ENCODE results near the gene HMCN2. TPM values are rescaled to one million over a fixed set of nuclear protein-coding genes. Genes with fewer than 3 reads are reported as not detected.

Gene HMCN2
- polyA plus RNA-seq, 2 of the 4 experiments (the other 2 are of a cell fraction) = 0.01 TPM; not detected in 1

DNA sequence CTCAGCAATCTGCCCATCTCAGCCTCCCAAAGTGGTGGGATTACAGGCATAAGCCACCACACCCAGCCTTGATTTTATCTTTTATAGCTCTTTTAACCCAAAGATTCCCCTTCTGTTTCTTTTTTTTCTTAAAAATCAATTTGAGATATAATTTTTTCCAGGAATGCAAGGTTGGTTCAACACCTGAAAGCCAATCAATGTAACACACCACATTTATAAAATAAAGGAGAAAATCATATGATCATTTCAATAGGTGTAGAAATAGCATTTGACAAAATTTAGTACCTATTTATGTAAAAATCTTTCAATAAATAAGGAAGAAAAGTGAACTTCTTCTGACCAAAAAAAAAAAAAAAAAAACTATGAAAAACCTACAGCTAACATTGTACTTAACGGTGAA, 175.5 kb downstream of the HMCN2 start:
- Histone ChIP-seq H3K27ac (no peak overlapping the region), H3K4me3 (no peak overlapping the region), H3K4me2 (no peak overlapping the region), H3K4me1 (peaks cover 10% of the 10 kb centered on the region), H3K9me3 (peaks cover 14% of the 10 kb centered on the region; the same call in 1 of the 3 replicates)
- TF ChIP-seq REST (IDR thresholded peaks at IDR 0.05) (no peak), HOXB13 (CRISPR knock-in tag; IDR thresholded peaks at IDR 0.05; ENCODE audit: low read depth) (no peak)
- TF ChIP-seq, protein P1, sequence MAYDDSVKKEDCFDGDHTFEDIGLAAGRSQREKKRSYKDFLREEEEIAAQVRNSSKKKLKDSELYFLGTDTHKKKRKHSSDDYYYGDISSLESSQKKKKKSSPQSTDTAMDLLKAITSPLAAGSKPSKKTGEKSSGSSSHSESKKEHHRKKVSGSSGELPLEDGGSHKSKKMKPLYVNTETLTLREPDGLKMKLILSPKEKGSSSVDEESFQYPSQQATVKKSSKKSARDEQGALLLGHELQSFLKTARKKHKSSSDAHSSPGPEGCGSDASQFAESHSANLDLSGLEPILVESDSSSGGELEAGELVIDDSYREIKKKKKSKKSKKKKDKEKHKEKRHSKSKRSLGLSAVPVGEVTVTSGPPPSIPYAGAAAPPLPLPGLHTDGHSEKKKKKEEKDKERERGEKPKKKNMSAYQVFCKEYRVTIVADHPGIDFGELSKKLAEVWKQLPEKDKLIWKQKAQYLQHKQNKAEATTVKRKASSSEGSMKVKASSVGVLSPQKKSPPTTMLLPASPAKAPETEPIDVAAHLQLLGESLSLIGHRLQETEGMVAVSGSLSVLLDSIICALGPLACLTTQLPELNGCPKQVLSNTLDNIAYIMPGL (CRISPR knock-in tag; IDR thresholded peaks at IDR 0.05; ENCODE audit: borderline replicate concordance) = no peak
- ChIA-PET CTCF (no interaction called here), POLR2A (no interaction called here)
- 92% methylated on average over 1 of the region's 1 CpG for WGBS (ENCODE audit: missing lambda C conversion rate)
- no peak for FAIRE-seq
- no peak for ATAC-seq
- DNase-seq (ENCODE audit: low read depth in 1 of 2, low spot score in 1 of 2) = no peak

DNA sequence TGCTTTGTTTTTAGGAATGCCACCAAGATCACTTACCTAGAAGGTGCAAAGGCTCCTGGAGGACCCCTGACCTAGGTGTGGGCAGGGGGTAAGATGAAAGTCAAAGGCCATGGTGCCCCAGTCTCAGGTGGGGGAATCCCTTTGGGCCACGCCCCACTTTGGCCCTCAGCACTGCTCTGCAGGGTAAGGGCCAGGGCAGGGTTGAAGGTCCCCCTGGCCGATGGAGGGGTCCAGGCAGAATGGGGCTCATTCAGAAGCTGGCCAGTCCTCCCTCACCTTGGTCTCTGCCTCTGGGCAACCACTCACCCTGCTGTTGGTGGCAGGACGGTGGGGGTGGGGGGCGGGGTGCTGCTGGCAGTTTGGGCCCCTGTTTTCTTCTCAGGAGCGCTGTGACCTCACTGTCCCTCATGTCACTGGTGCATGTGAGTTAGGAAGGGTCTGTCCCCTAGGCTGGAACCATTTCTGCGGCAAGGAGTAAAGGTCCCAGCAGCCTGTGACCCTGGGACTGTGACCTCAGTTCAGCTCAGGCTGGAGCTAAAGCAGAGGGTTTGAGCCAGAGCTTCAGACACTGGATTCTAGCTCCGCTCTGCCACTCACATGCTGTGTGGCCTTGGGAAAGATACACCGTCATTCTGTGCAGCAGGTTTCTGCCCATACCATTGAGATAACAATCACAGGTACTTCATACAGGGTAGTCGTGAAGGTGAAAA, 177.3 kb downstream of the HMCN2 start:
- TF ChIP-seq KDM5A (IDR thresholded peaks at IDR 0.05) (no peak), FOXS1 (CRISPR knock-in tag; IDR thresholded peaks at IDR 0.05) (no peak), CBX2 (IDR thresholded peaks at IDR 0.05; ENCODE audit: borderline replicate concordance, low read depth) (no peak), SMC3 (IDR thresholded peaks at IDR 0.05) (no peak), JUNB (IDR thresholded peaks at IDR 0.05) (no peak)
- TF ChIP-seq, protein P1 (CRISPR knock-in tag; IDR thresholded peaks at IDR 0.05; ENCODE audit: borderline replicate concordance) = no peak
- Histone ChIP-seq H3K4me3 (no peak overlapping the region), H3K4me1 (peaks cover 26% of the 10 kb centered on the region), H3K27ac (no peak overlapping the region), H3K9me3 (peaks cover 14% of the 10 kb centered on the region; the same call in 1 of the 3 replicates), H3K4me2 (no peak overlapping the region)
- ATAC-seq (no peak), FAIRE-seq (no peak), DNase-seq (ENCODE audit: low read depth in 1 of 2, low spot score in 1 of 2) (no peak)
- POLR2A ChIA-PET = no interaction called here
- WGBS (ENCODE audit: missing lambda C conversion rate) = 90% methylated on average over 5 of the region's 9 CpGs
- CTCF ChIA-PET = interaction anchor here (0.7 to 2.7 kb wide), 3 partner anchors 9 to 241 kb away, joined by 3 to 26 read pairs (median 3); no protein-coding TSS in a partner anchor

DNA sequence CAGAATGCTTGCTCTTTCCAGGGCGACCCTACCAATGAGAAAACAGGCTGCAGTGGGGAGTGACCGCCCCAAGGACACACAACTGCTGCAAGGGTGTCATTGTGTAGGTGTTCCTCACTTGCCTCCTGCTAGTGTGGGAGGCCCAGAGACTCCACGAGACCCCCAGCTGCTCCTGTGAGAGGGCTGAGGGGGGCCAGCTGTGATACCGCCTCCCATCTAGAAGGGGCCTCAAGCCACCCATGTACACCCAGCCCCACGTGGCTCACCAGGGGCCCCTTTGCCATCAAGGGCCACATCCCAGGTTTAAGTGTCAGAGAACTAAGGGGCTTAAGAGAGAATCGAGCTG, 177.9 kb downstream of the HMCN2 start:
- FAIRE-seq (no peak), ATAC-seq (no peak), DNase-seq (ENCODE audit: low read depth in 1 of 2, low spot score in 1 of 2) (no peak)
- CTCF ChIA-PET = interaction anchor here (0.7 to 2.7 kb wide), 4 partner anchors 10 to 241 kb away, joined by 3 to 26 read pairs (median 4); no protein-coding TSS in a partner anchor
- POLR2A ChIA-PET = no interaction called here
- 70% methylated on average over 6 of the region's 6 CpGs for WGBS (ENCODE audit: missing lambda C conversion rate)
- Histone ChIP-seq H3K9me3 (peaks cover 14% of the 10 kb centered on the region; the same call in 1 of the 3 replicates), H3K4me3 (no peak overlapping the region), H3K27ac (no peak overlapping the region), H3K4me2 (no peak overlapping the region), H3K4me1 (peaks cover 31% of the 10 kb centered on the region)
- no peak for TF ChIP-seq HDAC2 (IDR thresholded peaks at IDR 0.05)
- TF ChIP-seq, protein P2, sequence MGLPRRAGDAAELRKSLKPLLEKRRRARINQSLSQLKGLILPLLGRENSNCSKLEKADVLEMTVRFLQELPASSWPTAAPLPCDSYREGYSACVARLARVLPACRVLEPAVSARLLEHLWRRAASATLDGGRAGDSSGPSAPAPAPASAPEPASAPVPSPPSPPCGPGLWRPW (IDR thresholded peaks at IDR 0.05) = no peak
- TF ChIP-seq E2F6 (IDR thresholded peaks at IDR 0.05; ENCODE audit: borderline replicate concordance, low read depth) = no peak
- no peak for TF ChIP-seq GATA3 (IDR thresholded peaks at IDR 0.05; ENCODE audit: borderline replicate concordance)
- no peak for TF ChIP-seq JUNB (IDR thresholded peaks at IDR 0.05)
- no peak for TF ChIP-seq TP53 (CRISPR knock-in tag; IDR thresholded peaks at IDR 0.05)
- TF ChIP-seq FOSL2 (IDR thresholded peaks at IDR 0.05) = no peak
- no peak for TF ChIP-seq FOSL2 (CRISPR knock-in tag; IDR thresholded peaks at IDR 0.05)
